A549 (cell line): ENCODE results near the gene ACBD4.

ENCODE experiments used
- ATOH8 ChIP-seq: fragments of 250-450 bp; sonication (Bioruptor Pico); IDR thresholded peaks from 2 replicates; pipeline ENCODE4 v1.5.0; 2020; ENCODE audit warnings: low read depth, mild to moderate bottlenecking, moderate library complexity
- CTCF ChIP-seq: fragments of >200 bp; sonication (Bioruptor Twin); formaldehyde crosslinking; IDR thresholded peaks from 3 replicates; pipeline ENCODE4 v1.5.1; 2016
- JUN ChIP-seq, 2 experiments: fragments of >200 bp; sonication (Bioruptor Twin); formaldehyde crosslinking; IDR thresholded peaks; 2 replicates in 1 of 2; 3 replicates in 1 of 2; pipeline ENCODE4 v1.6.1; 2016 to 2017
- NFE2L2 ChIP-seq: fragments of 150-350 bp; conservative IDR thresholded peaks from 2 replicates; pipeline ENCODE4 v1.6.1; 2014; ENCODE audit warnings: low read length
- RFX5 ChIP-seq: fragments of 450-650 bp; IDR thresholded peaks from 2 replicates; pipeline ENCODE4 v1.7.1; 2014; ENCODE audit warnings: antibody characterized with exemption, mild to moderate bottlenecking, moderate library complexity

- no peak for TF ChIP-seq JUN (IDR thresholded peaks at IDR 0.05)
- TF ChIP-seq RFX5: no peak
- TF ChIP-seq NFE2L2: no peak
- no peak for TF ChIP-seq CTCF
- TF ChIP-seq ATOH8: no peak
Observed at GRCh38 chr17:45143094-45143670, 7.7 kb downstream of the ACBD4 start.
